K562 (cell line): ENCODE results near the gene SRF. TPM values are rescaled to one million over a fixed set of nuclear protein-coding genes. Genes with fewer than 3 reads are reported as not detected.

Experiments used
- ATAC-seq: fragments of 200-7000 bp; cut with Tn5 transposase; 3 replicates; pipeline ENCODE4 v1.9.1; 2020; ENCODE audit warnings: moderate library complexity
- BruUV-seq: library from RNA; stranded (reverse); fragments of 400-500 nt; replicated peaks from 2 replicates; lab custom pipeline; 2021; lab: Mats Ljungman, UMichigan
- CTCF ChIA-PET: fragments of 300-600 bp; formaldehyde crosslinking; extraction: SDS; loops from one replicate; lab custom pipeline; 2021; ENCODE audit warnings: low intra/inter-chr PET ratio; lab: Yijun Ruan, JAX
- POLR2A ChIA-PET: fragments of 300-600, 350-650 bp; sonication (Branson Sonifier 250); formaldehyde crosslinking; extraction: SDS; loops from one replicate; lab custom pipeline; 2021; ENCODE audit warnings: antibody characterized with exemption, inconsistent platforms; lab: Yijun Ruan, JAX
- DNase-seq, 4 experiments: peaks; one replicate each; pipeline versions ENCODE4 v3.0.0 to v3.0.0-alpha.2; 2011 to 2018; ENCODE audit warnings: low spot score in 3 of 4, mixed read lengths in 3 of 4; ENCODE audit errors: extremely low read depth in 1 of 4
- FAIRE-seq: peaks from 2 replicates; lab custom pipeline; 2011; peaks lifted over from hg19 to GRCh38; lab: Jason Lieb, UNC
- H2AFZ ChIP-seq: 2 replicates; pipeline ENCODE4 v1.6.0; 2011; ENCODE audit warnings: low read depth, low read length, control low read depth, inconsistent platforms
- H3K27ac ChIP-seq: fragments of 200-600 bp; 3 replicates; pipeline ENCODE4 v1.8.0; 2011; ENCODE audit warnings: low read depth, mild to moderate bottlenecking, control low read depth, inconsistent platforms, low read length, moderate library complexity, mixed read lengths; ENCODE audit errors: extremely low read depth
- H3K27me3 ChIP-seq, 2 experiments: fragments of 300-600 bp in 1 of 2; 2 replicates in 1 of 2; 3 replicates in 1 of 2; pipeline versions ENCODE4 v1.6.0 to v1.8.0; 2011; ENCODE audit warnings: inconsistent platforms in 2 of 2, low read length in 2 of 2, mild to moderate bottlenecking in 1 of 2, mixed read lengths in 1 of 2, moderate library complexity in 1 of 2; ENCODE audit not compliant: control insufficient read depth in 2 of 2, insufficient read depth in 2 of 2
- H3K36me3 ChIP-seq: fragments of 300-600 bp; 3 replicates; pipeline ENCODE4 v1.8.0; 2011; ENCODE audit warnings: mild to moderate bottlenecking, low read length, inconsistent platforms; ENCODE audit not compliant: control insufficient read depth, insufficient read depth
- H3K4me1 ChIP-seq, 2 experiments: fragments of 200-600 bp in 1 of 2; replicated peaks in 1 of 2; 2 replicates in 1 of 2; 3 replicates in 1 of 2; pipeline versions ENCODE4 v1.5.1 to v1.8.0; 2011; ENCODE audit warnings: inconsistent platforms in 2 of 2, low read length in 2 of 2, mild to moderate bottlenecking in 1 of 2, mixed read lengths in 1 of 2, moderate library complexity in 1 of 2; ENCODE audit not compliant: control insufficient read depth in 2 of 2, insufficient read depth in 2 of 2
- H3K4me2 ChIP-seq: 2 replicates; pipeline ENCODE4 v1.6.1; 2011; ENCODE audit warnings: low read length, control low read depth, inconsistent platforms, mixed read lengths; ENCODE audit not compliant: insufficient read depth
- H3K4me3 ChIP-seq: fragments of 200-600 bp; sonication (generic), shearing (Covaris generic); 2 replicates; pipeline ENCODE4 v1.5.1; 2016; ENCODE audit warnings: control low read depth, inconsistent platforms
- H3K79me2 ChIP-seq: fragments of 200-600 bp; 3 replicates; pipeline ENCODE4 v1.8.0; 2011; ENCODE audit warnings: low read length, inconsistent platforms; ENCODE audit not compliant: control insufficient read depth, insufficient read depth
- H3K9ac ChIP-seq, 2 experiments: 2 replicates each; pipeline versions ENCODE4 v1.6.0 to v1.6.1; 2011; ENCODE audit warnings: low read depth in 2 of 2, low read length in 2 of 2, control low read depth in 1 of 2, inconsistent platforms in 1 of 2, mild to moderate bottlenecking in 1 of 2, mixed read lengths in 1 of 2; ENCODE audit not compliant: insufficient read depth in 1 of 2
- H3K9me1 ChIP-seq: one replicate; pipeline ENCODE4 v1.6.0; 2011; ENCODE audit warnings: inconsistent platforms, mild to moderate bottlenecking, low read length, moderate library complexity; ENCODE audit not compliant: control insufficient read depth, insufficient read depth
- H3K9me3 ChIP-seq: replicated peaks from 2 replicates; pipeline ENCODE4 v1.5.1; 2011; ENCODE audit warnings: low read depth, low read length, inconsistent platforms; ENCODE audit not compliant: control insufficient read depth, insufficient read depth
- H4K20me1 ChIP-seq: replicated peaks from 2 replicates; pipeline ENCODE4 v1.6.1; 2011; ENCODE audit warnings: low read length, inconsistent platforms, mixed read lengths; ENCODE audit not compliant: control insufficient read depth, insufficient read depth
- CBFB ChIP-seq: sonication (generic); formaldehyde crosslinking; IDR thresholded peaks from 2 replicates; pipeline ENCODE4 v1.4.0; 2020; ENCODE audit warnings: mild to moderate bottlenecking, missing genetic modification reagents
- NKRF ChIP-seq: fragments of 450-650 bp; IDR thresholded peaks from 2 replicates; pipeline ENCODE4 v1.6.1; 2016; ENCODE audit warnings: borderline replicate concordance
- ZNF121 ChIP-seq: sonication (generic); formaldehyde crosslinking; conservative IDR thresholded peaks from 2 replicates; pipeline ENCODE4 v1.8.0; 2022; ENCODE audit warnings: missing genetic modification reagents
- WGBS: fragments of 100-300 bp; shearing (Covaris generic); methylation state at CpG from one replicate; pipeline ENCODE4 v1.1.6; 2016; ENCODE audit warnings: low coverage, mixed read lengths; ENCODE audit not compliant: insufficient coverage; ENCODE audit errors: missing lambda C conversion rate; 5-methylcytosine and 5-hydroxymethylcytosine counted together
- in situ Hi-C: fragments of 300-500 bp; cut with MboI; formaldehyde crosslinking; loops from 4 replicates; pipeline ENCODE4 v1.15.0; 2018; ENCODE audit warnings: inconsistent platforms, mixed read lengths
- intact Hi-C: fragments of 100-400 bp; cut with micrococcal nuclease; formaldehyde crosslinking; loops from 2 replicates; pipeline ENCODE4 v1.14.2; 2022
- polyA plus RNA-seq, 8 experiments: library from polyadenylated mRNA; depleted of rRNA in 4 of 8; stranded (reverse) in 5 of 8; unstranded in 3 of 8; fragments of >200 nt; fragmentation: Nextera tagmentation in 2 of 8; fragmentation: Illumina TruSeq in 1 of 8; extraction: Ambion mirVana in 2 of 8; extraction: Trizol in 1 of 8; gene quantifications; 2 replicates each; pipeline versions ENCODE4 v1.2.1 to v1.2.3, GENCODE V29; 2011 to 2014; ENCODE audit warnings: inconsistent platforms in 1 of 8, missing spikeins in 1 of 8
- total RNA-seq, 7 experiments: library from RNA; depleted of rRNA in 6 of 7; stranded (reverse); fragments of >200 nt in 6 of 7; fragmentation: Illumina TruSeq in 2 of 7; extraction: Trizol in 2 of 7; gene quantifications; 2 replicates each; pipeline versions ENCODE4 v1.2.1 to v1.2.3, GENCODE V29; 2011 to 2021; ENCODE audit warnings: low replicate concordance in 1 of 7

The SRF gene
- total and polyA plus RNA-seq, 9 of the 15 experiments (the other 6 are each of a cell fraction or from before 2014, with no cell fraction given): 2.5 to 37.0 (median 24.6) TPM

GRCh38 chr6:43202451-43202850 is 31.4 kb downstream of the SRF start:
- H3K27ac ChIP-seq: no peak overlapping the region
- ATAC-seq (no peak), FAIRE-seq (no peak), DNase-seq (no peak)
- H3K9me3 ChIP-seq: no peaks in the 10 kb centered on the region
- TF ChIP-seq CBFB (CRISPR knock-in tag): no peak
- 0 out of 2 replicates have a peak, but pooled peaks have one; percentile 12 for TF ChIP-seq ZNF121 (CRISPR knock-in tag)
- no peak for TF ChIP-seq NKRF
- no peaks in the 10 kb centered on the region for H3K27me3 ChIP-seq
- ChIA-PET POLR2A (interaction anchor here (0.6 to 3.8 kb wide), 6 partner anchors 10 to 275 kb away, joined by 3 to 15 read pairs (median 7); no protein-coding TSS in a partner anchor), CTCF (no interaction called here)
- BruUV-seq: no TSS peak
- no peaks in the 10 kb centered on the region for H3K79me2 ChIP-seq
- in situ Hi-C loops (no loop called here), intact Hi-C loops (no loop called here)
- H3K4me1 ChIP-seq: peaks cover 0 to 6% of the 10 kb centered on the region in 2 experiments; a peak in 2 of 5 replicates
- H3K4me3 ChIP-seq: no peak overlapping the region
- no peak overlapping the region for H3K4me2 ChIP-seq
- no peaks in the 10 kb centered on the region; the same call in 1 of the 2 replicates for H4K20me1 ChIP-seq
- no peak overlapping the region for H2AFZ ChIP-seq
- WGBS: 45% methylated on average over 5 of the region's 5 CpGs
- 0 out of 3 replicates have a peak, but pooled peaks cover 4% of the 10 kb centered on the region for H3K36me3 ChIP-seq
- no peaks in the 10 kb centered on the region for H3K9me1 ChIP-seq
- H3K9ac ChIP-seq: peak overlapping the region in 1 of 2 experiments; percentile 69; a peak in 1 of 4 replicates
